Vagina (tissue), 2 donors: Measurements from ENCODE around the gene KIF16B. TPM values are rescaled to one million over a fixed set of nuclear protein-coding genes. Genes with fewer than 3 reads are reported as not detected.
"Not testable (repeated sequence)": the region's sequence is repeated elsewhere in the genome, so short reads cannot be mapped to it uniquely, and the experiment has no call there.

Experiments used
- DNase-seq, 2 donors: peaks; one replicate each; pipeline ENCODE4 v3.0.0-alpha.2; 2017; ENCODE audit errors: extremely low spot score in 2 of 2
- H3K27ac ChIP-seq: fragments of 200-600 bp; sonication (generic); one replicate; pipeline ENCODE4 v1.5.1; 2019
- H3K27me3 ChIP-seq: fragments of 200-600 bp; sonication (generic); one replicate; pipeline ENCODE4 v1.5.1; 2019
- H3K36me3 ChIP-seq, 2 donors: fragments of 200-600 bp; sonication (generic); one replicate each; pipeline ENCODE4 v1.5.1; 2017 to 2019
- H3K4me1 ChIP-seq: fragments of 200-600 bp; sonication (generic); one replicate; pipeline ENCODE4 v1.5.1; 2019
- H3K4me3 ChIP-seq, 2 donors: fragments of 200-600 bp; sonication (generic); 1 replicate in 1 of 2; 2 replicates in 1 of 2; pipeline ENCODE4 v1.5.1; 2016 to 2019
- H3K9me3 ChIP-seq: fragments of 200-600 bp; sonication (generic); one replicate; pipeline ENCODE4 v1.5.1; 2019
- POLR2A ChIP-seq, 2 donors: fragments of 450-650 bp; IDR thresholded peaks; one replicate each; pipeline ENCODE4 v1.6.1; 2017; ENCODE audit warnings: antibody characterized with exemption in 2 of 2, mild to moderate bottlenecking in 2 of 2, moderate library complexity in 2 of 2
- POLR2AphosphoS5 ChIP-seq, 2 donors: sonication (generic); formaldehyde crosslinking; IDR thresholded peaks; one replicate each; pipeline ENCODE4 v1.9.0; 2017; ENCODE audit warnings: antibody characterized with exemption in 2 of 2, mild to moderate bottlenecking in 2 of 2, low read depth in 1 of 2; ENCODE audit not compliant: insufficient read depth in 1 of 2
- intact Hi-C: fragments of 100-400 bp; cut with DNase I; formaldehyde crosslinking; loops from one replicate; pipeline ENCODE4 v1.15.1; 2023
- total RNA-seq: library from RNA; depleted of rRNA; stranded (reverse); fragments of >200 nt; gene quantifications from one replicate; pipeline ENCODE4 v1.2.3, GENCODE V29; 2016
- TF ChIP-seq, protein P1 (sequence below), 3 experiments: fragments of 450-650 bp in 2 of 3; fragments of 200-600 bp in 1 of 3; sonication (generic) in 1 of 3; IDR thresholded peaks; one replicate each; pipeline ENCODE4 v1.5.1; 2017 to 2019; ENCODE audit warnings: antibody characterized with exemption in 3 of 3, mild to moderate bottlenecking in 2 of 3, moderate library complexity in 2 of 3

The KIF16B gene
- total RNA-seq, 1 donor from 2014 or later = 27.7 TPM

DNA sequence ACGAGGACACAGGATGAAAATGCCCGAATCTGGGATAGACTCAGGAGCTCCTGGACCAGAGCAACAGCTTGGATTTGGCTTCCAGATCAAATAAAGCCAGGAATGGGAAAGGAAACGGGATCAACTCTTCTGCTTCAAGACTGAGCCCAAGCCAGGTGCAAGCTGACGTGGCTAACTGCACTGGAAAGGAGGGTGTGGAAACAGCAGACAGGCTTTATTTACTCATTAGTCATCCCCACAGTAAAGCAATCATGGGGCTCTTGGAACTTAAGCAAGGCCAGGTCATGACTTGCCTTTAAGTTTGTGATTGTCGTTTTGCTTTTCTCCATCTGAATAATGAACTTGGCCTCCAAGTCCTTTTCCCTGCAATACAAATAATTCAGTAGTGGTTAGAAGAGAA is 45.2 kb downstream of the KIF16B start:
- H3K27ac ChIP-seq = peak overlapping the region; percentile 66
- H3K27me3 ChIP-seq = no peaks in the 10 kb centered on the region
- intact Hi-C loops = no loop called here
- DNase-seq = no peak
- peaks cover 24% of the 10 kb centered on the region for H3K4me1 ChIP-seq
- H3K9me3 ChIP-seq = no peaks in the 10 kb centered on the region
- H3K4me3 ChIP-seq = no peak overlapping the region
- H3K36me3 ChIP-seq = no peaks in the 10 kb centered on the region
- TF ChIP-seq, protein P1, sequence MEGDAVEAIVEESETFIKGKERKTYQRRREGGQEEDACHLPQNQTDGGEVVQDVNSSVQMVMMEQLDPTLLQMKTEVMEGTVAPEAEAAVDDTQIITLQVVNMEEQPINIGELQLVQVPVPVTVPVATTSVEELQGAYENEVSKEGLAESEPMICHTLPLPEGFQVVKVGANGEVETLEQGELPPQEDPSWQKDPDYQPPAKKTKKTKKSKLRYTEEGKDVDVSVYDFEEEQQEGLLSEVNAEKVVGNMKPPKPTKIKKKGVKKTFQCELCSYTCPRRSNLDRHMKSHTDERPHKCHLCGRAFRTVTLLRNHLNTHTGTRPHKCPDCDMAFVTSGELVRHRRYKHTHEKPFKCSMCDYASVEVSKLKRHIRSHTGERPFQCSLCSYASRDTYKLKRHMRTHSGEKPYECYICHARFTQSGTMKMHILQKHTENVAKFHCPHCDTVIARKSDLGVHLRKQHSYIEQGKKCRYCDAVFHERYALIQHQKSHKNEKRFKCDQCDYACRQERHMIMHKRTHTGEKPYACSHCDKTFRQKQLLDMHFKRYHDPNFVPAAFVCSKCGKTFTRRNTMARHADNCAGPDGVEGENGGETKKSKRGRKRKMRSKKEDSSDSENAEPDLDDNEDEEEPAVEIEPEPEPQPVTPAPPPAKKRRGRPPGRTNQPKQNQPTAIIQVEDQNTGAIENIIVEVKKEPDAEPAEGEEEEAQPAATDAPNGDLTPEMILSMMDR (IDR thresholded peaks at IDR 0.05) = no peak
- TF ChIP-seq POLR2AphosphoS5 (IDR thresholded peaks at IDR 0.05; ENCODE audit: insufficient read depth in 1 of 2, low read depth in 1 of 2) = peak in 1 of 2 donors; percentile 86

DNA sequence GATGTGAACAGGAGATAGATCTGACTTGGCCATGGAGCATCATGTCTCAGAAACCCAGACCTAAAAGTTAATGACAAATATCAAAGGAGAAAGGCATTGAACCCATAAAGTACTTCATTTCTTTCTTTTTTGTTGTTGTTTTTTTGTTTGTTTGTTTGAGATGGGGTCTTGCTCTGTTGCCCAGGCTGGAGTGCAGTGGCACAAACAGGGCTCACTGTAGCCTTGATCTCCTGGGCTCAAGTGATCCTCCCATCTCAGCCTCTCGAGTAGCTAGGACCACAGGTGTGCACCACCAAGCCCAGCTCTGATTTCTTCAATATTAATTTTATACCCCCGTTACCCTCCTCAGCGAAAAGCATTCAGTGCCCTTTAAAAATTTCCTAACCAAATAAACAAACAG is 45.8 kb downstream of the KIF16B start:
- Histone ChIP-seq H3K4me3 (no peak overlapping the region), H3K9me3 (no peaks in the 10 kb centered on the region), H3K27me3 (no peaks in the 10 kb centered on the region), H3K4me1 (peaks cover 24% of the 10 kb centered on the region), H3K27ac (peak overlapping the region; percentile 66), H3K36me3 (no peaks in the 10 kb centered on the region)
- intact Hi-C loops = no loop called here
- TF ChIP-seq POLR2A (IDR thresholded peaks at IDR 0.05) (no peak), POLR2AphosphoS5 (IDR thresholded peaks at IDR 0.05; ENCODE audit: insufficient read depth in 1 of 2, low read depth in 1 of 2) (no peak)
- TF ChIP-seq, protein P1 (IDR thresholded peaks at IDR 0.05) = no peak
- DNase-seq = no peak

DNA sequence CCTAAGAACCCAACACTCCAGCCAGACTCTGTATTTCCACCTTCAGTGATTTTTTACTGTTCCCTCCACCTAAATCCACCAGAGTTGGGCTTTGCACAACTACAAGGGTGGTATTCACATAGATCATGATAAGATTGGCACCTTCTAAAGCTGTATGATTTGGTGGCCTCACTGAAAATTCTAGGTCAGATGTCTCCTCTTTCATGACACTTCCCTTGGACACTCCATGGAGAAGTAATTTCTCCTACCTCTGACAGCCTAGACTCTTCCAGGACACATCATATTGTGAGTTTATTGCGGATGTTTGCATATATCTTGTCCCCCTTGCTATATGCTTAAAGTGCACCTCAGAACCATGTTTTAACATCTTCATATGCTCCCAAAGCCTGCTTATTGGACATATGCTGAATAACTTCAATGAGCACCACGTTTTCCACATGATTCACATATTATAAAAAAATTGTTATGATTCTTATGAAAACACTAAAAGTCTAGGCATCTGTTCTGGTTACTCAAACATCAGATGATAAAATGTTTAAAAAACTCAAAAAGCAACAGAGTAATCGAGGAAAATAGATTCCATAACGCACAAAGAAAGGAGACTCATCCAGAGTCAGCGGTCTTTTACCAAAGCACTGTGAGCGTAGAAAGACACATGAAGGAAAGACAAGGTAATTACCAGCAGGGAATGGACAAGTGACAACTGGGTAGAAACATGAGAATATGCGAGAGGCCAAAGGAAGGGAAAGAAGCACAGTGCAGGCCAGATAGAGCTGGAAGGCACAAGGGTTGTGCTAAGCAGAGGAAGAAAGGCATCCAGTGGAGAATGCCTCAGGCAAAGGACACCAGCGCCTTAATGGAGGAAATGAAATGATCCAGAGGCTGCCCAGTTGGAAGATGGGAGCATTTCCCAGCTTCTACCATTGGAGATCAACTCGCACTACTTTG is 46.5 kb downstream of the KIF16B start:
- no peak overlapping the region for H3K27ac ChIP-seq
- DNase-seq = no peak
- TF ChIP-seq, protein P1 (IDR thresholded peaks at IDR 0.05) = no peak
- TF ChIP-seq POLR2AphosphoS5 (IDR thresholded peaks at IDR 0.05; ENCODE audit: insufficient read depth in 1 of 2, low read depth in 1 of 2) (no peak), POLR2A (IDR thresholded peaks at IDR 0.05) (no peak)
- H3K36me3 ChIP-seq = no peaks in the 10 kb centered on the region
- H3K27me3 ChIP-seq = no peaks in the 10 kb centered on the region
- no peak overlapping the region for H3K4me3 ChIP-seq
- H3K9me3 ChIP-seq = no peaks in the 10 kb centered on the region
- peaks cover 24% of the 10 kb centered on the region for H3K4me1 ChIP-seq
- intact Hi-C loops = no loop called here

DNA sequence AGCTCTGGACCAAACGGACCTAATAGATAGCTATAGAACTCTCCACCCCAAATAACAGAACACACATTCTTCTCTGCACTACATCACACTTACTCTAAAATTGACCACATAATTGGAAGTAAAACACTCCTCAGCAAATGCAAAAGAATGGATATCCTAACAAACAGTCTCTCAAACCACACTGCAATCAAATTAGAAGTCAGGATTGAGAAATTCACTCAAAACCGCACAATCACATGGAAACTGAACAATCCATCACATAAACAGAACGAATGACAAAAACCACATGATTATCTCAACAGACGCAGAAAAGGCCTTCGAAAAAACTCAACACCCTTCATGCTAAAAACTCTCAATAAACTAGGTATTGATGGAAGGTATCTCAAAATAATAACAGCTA is 50.6 kb downstream of the KIF16B start:
- H3K4me1 ChIP-seq, intact Hi-C loops, H3K4me3 ChIP-seq, H3K9me3 ChIP-seq, H3K27me3 ChIP-seq, H3K27ac ChIP-seq, DNase-seq, H3K36me3 ChIP-seq: not testable (repeated sequence)

DNA sequence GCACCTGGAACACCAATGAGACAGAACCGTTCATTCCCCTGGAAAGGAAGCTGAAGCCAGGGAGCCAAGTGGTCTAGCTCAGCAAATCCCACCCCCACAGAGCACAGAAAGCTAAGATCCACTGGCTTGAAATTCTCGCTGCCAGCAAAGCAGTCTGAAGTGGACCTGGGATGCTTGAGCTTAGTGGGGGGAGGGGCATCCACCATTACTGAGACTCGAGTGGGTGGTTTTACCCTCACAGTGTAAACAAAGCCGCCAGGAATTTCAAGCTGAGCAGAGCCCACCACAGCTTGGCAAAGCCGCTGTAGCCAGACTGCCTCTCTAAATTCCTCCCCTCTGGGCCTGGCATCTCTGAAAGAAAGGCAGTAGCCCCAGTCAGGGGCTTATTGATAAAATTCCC is 53.1 kb downstream of the KIF16B start:
- no peaks in the 10 kb centered on the region for H3K36me3 ChIP-seq
- intact Hi-C loops = no loop called here
- no peak overlapping the region for H3K27ac ChIP-seq
- no peaks in the 10 kb centered on the region for H3K27me3 ChIP-seq
- no peaks in the 10 kb centered on the region for H3K9me3 ChIP-seq
- H3K4me1 ChIP-seq = no peaks in the 10 kb centered on the region
- H3K4me3 ChIP-seq = no peak overlapping the region
- no peak for DNase-seq
- TF ChIP-seq, protein P1 (IDR thresholded peaks at IDR 0.05) = no peak
- TF ChIP-seq POLR2AphosphoS5 (IDR thresholded peaks at IDR 0.05; ENCODE audit: insufficient read depth in 1 of 2, low read depth in 1 of 2) (no peak), POLR2A (IDR thresholded peaks at IDR 0.05) (no peak)

DNA sequence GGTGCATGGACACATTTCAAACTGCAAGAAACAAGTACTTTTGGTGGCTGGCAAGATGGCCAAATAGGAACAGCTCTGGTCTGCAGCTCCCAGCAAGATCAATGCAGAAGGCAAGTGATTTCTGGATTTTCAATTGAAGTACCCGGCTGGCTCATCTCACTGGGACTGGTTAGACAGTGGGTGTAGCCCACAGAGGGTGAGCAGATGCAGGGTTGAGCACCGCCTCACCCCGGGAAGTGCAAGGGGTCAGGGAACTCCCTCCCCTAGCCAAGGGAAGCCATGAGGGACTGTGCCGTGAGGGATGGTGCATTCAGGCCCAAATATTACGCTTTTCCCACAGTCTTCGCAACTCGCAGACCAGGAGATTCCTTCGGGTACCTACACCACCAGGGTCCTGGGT is 53.6 kb downstream of the KIF16B start:
- DNase-seq, H3K27me3 ChIP-seq, intact Hi-C loops, H3K4me1 ChIP-seq, H3K36me3 ChIP-seq, H3K27ac ChIP-seq, H3K4me3 ChIP-seq, H3K9me3 ChIP-seq: not testable (repeated sequence)
